GM18951 (cell line): ENCODE results near the gene CTU2.

Source experiments
- POLR2A ChIP-seq: IDR thresholded peaks from 4 replicates; pipeline ENCODE4 v1.6.1; 2011; ENCODE audit warnings: mild to moderate bottlenecking; ENCODE audit not compliant: insufficient read length, insufficient read depth; ENCODE audit errors: extremely low read depth
- in situ Hi-C: fragments of 300-500 bp; cut with MboI; formaldehyde crosslinking; loops from one replicate; pipeline ENCODE4 v1.12.0; 2022; ENCODE audit warnings: low sequenced_read_pairs, mixed read lengths, inconsistent platforms; ENCODE audit not compliant: unreplicated experiment

The CTU2 gene

GRCh38 chr16:88705801-88706228 is 488 bp upstream of the CTU2 start:
- in situ Hi-C loops, result no loop called here
- TF ChIP-seq POLR2A, result no peak

DNA sequence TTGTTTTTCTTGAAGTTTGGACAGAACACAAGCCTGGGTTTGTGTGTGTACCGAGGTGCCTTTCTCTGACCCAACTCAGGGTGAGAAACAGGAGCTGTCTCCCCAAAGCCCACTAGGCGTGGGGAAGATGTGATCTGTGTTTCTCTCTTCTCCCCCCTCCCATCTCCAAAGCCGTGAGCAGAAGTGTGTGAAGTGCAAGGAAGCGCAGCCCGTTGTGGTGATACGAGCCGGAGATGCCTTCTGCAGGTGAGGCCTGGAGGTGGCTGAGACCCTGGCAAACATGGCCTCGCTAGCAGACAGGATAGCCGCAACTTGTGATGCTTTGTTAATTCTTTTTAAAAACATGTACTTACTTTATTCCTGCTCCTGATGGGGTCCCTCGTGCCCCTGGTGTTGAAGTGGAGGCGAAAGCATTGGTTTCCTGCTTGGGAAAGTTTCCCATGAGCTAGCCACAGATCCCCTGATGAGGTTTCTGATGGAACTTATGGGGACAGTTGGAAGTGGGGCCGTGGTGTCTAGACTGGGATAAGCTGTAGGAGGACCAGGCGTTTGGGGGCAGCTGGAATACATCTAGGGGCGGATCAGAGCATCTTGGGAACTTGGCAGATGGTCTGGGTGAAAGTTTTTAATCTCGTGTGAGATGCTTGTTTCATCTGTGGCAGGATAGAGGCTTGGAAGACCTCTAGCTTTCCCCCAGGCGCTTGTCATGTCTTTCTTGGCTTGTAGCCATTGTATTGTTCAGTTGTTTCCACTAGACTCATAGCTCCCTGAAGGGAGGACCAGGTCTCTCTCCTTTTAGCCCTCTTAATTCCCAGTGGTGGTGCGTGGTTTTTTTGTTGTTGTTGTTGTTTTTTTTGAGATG is 893 bp downstream of the CTU2 start:
- in situ Hi-C loops, result no loop called here
- TF ChIP-seq POLR2A, result no peak

DNA sequence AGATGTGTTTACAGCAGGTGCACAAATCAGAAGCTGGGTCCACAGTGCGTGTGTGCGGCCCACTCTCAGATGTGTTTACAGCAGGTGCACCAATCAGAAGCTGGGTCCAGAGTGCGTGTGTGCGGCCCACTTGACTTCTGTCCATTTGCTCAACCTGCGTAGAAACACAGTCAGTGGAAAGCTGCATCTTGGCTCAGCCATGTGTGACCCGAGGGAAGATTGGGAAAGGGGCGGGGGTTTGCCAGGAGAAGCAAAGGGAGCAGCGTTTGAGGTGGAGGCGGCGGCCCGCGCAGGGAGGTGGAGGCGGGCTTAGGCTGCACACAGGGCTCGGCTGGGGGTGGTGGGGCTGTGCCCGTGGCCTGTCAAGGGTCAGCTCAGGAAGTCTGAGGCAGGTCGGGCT is 4.3 kb downstream of the CTU2 start:
- in situ Hi-C loops, result no loop called here

GRCh38 chr16:88711750-88712340 is 5.5 kb downstream of the CTU2 start:
- in situ Hi-C loops, result no loop called here
- TF ChIP-seq POLR2A, result no peak

More for the DNA sequence above, 4.3 kb downstream of the CTU2 start:
- no peak for TF ChIP-seq POLR2A

DNA sequence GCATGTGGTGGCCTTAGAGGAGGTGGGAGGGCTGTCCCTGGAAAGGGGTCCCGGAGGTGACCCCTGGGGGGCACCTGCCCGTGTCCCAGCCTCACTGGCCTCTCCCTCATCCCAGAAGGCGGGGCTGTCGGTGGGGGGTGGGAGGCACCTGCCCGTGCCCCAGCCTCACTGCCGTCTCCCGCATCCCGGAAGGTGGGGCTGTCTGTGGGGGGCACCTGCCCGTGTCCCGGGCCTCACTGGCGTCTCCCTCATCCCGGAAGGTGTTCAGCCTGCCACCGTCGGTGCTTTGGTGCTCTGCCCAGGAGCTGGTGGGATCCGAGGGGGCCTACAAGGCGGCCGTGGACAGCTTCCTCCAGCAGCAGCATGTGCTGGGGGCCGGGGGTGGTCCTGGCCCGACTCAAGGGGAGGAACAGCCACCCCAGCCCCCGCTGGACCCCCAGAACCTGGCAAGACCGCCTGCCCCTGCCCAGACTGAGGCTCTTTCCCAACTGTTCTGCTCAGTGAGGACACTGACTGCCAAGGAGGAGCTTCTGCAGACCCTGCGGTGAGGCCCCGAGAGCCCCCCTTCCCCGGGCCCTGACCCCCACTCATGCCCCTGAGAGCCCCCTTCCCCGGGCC is 6.2 kb downstream of the CTU2 start:
- in situ Hi-C loops, result no loop called here
- TF ChIP-seq POLR2A, result no peak

DNA sequence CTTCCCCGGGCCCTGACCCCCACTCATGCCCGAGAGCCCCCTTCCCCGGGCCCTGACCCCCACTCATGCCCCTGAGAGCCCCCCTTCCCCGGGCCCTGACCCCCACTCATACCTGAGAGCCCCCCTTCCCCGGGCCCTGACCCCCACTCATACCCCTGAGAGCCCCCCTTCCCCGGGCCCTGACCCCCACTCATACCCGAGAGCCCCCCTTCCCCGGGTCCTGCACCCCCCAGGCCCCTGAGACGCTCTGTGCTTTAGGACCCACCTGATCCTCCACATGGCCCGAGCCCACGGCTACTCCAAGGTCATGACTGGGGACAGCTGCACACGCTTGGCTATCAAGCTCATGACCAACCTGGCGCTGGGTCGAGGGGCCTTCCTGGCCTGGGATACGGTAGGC is 6.8 kb downstream of the CTU2 start:
- TF ChIP-seq POLR2A, result no peak
- in situ Hi-C loops, result no loop called here

DNA sequence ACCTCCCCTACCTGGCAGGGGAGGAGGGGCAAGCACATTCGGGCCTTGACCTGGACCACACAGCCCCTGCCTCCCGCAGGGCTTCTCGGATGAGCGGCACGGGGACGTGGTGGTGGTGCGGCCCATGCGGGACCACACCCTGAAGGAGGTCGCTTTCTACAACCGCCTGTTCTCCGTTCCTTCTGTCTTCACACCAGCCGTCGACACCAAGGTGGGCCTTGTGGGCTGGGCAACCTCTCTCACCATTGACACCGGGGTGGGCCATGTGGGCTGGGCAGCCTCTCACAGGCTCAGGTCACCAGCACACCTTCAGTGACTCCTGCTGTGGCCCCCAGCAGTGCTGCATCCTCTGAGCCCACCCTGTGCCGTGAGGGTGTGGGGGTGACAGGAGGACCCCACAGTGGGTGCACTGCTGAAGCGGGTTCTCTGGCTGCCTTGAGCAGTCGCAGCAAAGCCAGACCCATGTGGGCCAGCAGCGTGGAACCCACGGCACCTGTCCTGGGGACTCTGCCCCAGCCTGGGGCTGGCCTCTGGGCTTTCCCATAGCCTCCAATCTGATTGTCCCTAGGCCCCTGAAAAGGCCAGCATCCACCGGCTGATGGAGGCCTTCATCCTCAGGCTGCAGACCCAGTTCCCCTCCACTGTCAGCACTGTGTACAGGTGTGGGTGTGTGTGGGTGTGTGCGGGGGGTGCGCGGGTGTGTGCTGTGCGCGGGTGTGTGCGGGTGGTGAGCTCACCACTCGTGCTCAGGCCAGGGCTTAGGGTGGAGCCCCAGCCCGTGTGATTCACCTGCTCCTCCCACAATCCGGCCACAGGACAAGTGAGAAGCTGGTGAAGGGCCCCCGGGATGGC is 7.5 kb downstream of the CTU2 start:
- in situ Hi-C loops, result no loop called here
- TF ChIP-seq POLR2A, result no peak

- in situ Hi-C loops, result no loop called here
- no peak for TF ChIP-seq POLR2A
Measured at GRCh38 chr16:88714420-88715302, 8.4 kb downstream of the CTU2 start.

DNA sequence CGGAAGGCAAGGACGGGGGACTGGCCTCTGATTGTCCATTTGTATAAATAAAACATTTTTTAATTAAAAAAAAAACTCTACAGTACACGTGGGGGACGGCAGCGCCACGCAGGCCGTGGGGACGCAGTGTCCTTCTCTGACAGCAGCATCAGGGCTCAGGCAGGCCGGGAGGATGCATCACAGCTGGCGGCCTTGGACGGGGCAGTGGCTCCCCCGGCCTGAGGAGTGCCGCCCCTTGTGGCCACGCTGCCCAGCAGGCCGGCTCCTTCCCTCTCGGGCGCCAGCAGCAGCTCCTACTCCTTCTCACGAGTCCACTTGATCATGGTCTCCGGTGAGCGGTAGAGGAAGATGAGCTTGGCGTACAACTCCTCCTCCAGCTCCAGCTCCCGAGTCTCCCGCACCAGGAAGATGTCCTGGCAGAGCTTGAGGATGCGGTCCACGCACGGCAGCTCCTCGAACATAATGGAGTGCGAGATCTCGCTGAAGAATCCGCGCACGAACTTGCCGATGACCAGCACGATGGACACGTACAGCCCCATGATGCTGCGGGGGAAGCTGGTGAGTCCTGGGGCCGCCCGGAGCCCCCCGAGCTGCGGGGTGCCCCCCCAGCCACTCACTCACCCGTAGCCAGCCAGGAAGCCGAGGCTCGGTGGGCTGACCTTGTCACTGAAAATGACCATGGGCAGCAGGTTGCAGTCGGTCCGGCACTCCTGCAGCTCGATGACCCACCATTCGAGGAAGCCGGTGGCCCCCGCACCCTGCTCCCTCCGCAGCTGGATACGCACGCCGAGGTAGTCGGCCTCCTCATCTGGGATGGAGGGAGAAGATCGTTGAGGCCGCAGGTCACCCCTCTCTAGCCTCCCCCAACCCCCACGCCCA is 9.2 kb downstream of the CTU2 start:
- in situ Hi-C loops, result no loop called here
- TF ChIP-seq POLR2A, result peak; percentile 18

DNA sequence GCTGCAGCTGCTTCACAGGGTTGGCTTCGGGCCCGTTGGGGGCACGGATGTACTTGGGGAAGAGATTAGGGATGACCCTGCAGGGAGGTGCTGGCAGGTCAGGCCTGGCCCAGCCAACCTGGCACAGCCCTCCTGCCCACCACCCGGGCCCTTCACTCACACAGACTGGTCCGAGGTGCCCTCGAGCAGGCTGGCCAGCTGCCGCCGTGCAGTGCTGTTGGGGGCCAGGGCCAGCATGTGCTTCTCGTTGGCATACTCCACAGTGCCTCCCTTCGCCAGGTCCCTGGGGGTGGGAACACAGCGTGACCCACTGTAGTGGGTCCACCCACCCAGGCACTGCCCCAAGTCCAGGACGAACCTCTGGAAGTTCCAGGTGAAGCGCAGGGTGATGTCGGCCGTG is 9.9 kb downstream of the CTU2 start:
- no peak for TF ChIP-seq POLR2A
- in situ Hi-C loops, result no loop called here

DNA sequence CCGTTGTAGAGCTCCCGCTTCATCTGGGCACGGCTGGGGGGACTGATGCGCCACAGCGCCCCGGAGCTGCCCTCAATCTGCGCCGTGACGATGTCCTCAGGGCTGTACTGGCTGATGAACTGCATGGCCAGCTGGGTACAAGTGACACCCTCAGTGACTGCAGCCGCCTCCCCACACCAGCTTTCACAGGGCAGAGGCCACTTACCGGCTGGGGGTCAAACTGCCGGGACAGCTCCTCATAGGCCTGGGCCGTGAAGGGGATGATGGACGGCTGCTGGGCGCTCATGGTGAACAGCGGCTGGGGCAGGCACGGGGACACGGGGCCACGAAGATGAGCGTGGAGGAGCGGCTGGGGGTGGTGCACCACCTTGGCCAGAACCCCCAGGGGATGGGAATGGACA is 10.3 kb downstream of the CTU2 start:
- in situ Hi-C loops, result no loop called here
- no peak for TF ChIP-seq POLR2A
